SJSA1 (cell line): Measurements from ENCODE around the gene EML1. TPM values are rescaled to one million over a fixed set of nuclear protein-coding genes. Genes with fewer than 3 reads are reported as not detected.

Experiments used
- DNase-seq, 2 experiments: peaks; one replicate each; pipeline ENCODE4 v3.0.0-alpha.2; 2015 to 2020; ENCODE audit warnings: low spot score in 2 of 2, low read depth in 1 of 2
- H3K27ac ChIP-seq: fragments of 250-450 bp; sonication (Bioruptor Pico); 2 replicates; pipeline ENCODE4 v1.5.1; 2020; ENCODE audit warnings: mild to moderate bottlenecking, moderate library complexity
- H3K27me3 ChIP-seq: fragments of 250-450 bp; sonication (Bioruptor Pico); replicated peaks from 2 replicates; pipeline ENCODE4 v1.5.1; 2020; ENCODE audit warnings: mild to moderate bottlenecking, moderate library complexity
- H3K36me3 ChIP-seq: fragments of 250-450 bp; sonication (Bioruptor Pico); 2 replicates; pipeline ENCODE4 v1.5.1; 2020; ENCODE audit warnings: mild to moderate bottlenecking
- H3K4me1 ChIP-seq: fragments of 250-450 bp; sonication (Bioruptor Pico); replicated peaks from 2 replicates; pipeline ENCODE4 v1.6.1; 2021; ENCODE audit warnings: mild to moderate bottlenecking
- H3K4me3 ChIP-seq: fragments of 250-450 bp; sonication (Bioruptor Pico); 2 replicates; pipeline ENCODE4 v1.5.1; 2020; ENCODE audit warnings: mild to moderate bottlenecking
- H3K9me3 ChIP-seq: fragments of 250-450 bp; sonication (Bioruptor Pico); replicated peaks from 2 replicates; pipeline ENCODE4 v1.5.1; 2020; ENCODE audit warnings: mild to moderate bottlenecking
- total RNA-seq: library from RNA; depleted of rRNA; stranded (reverse); fragments of >200 nt; shearing (Covaris generic); gene quantifications from 2 replicates; pipeline ENCODE4 v1.2.3, GENCODE V29; 2014

EML1 gene
- total RNA-seq, 1 experiment from 2014 or later, result 86.7 TPM

DNA sequence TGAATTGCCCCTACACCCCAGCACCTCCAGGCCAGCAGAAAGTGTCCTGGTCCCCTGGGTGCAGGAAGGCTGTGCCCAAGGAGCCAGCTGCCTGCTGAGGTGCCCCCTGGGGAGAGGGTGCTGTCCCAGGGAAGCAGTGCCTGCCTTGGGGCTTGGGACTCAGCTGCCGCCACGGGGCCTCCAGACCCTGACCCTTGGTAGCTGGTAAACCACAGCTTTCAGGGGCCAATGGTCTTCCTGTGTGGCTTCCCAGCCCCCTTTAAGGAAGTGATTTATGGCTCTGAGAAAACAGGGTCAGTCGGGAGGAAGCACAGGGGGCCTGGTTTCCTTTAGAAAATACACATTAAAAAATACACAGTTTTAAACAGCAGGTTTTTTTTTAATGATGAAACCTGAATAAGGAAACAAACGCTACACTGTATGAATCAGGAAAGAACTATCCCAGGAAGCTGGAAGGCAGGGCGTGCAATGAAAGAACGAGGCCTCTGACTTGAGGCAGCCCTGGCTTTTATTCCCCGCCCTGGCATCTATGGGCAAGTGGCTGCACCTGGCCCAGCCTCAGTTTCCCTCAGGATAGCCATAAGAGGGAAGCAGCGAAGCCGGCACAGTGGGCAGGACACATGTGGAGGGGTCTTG is 40.6 kb upstream of the EML1 start:
- Histone ChIP-seq H3K4me1 (peaks cover 80% of the 10 kb centered on the region), H3K4me3 (0 out of 2 replicates have a peak overlapping the region, but pooled peaks have one; percentile 4)
- peak; percentile 77 to 94 for DNase-seq

DNA sequence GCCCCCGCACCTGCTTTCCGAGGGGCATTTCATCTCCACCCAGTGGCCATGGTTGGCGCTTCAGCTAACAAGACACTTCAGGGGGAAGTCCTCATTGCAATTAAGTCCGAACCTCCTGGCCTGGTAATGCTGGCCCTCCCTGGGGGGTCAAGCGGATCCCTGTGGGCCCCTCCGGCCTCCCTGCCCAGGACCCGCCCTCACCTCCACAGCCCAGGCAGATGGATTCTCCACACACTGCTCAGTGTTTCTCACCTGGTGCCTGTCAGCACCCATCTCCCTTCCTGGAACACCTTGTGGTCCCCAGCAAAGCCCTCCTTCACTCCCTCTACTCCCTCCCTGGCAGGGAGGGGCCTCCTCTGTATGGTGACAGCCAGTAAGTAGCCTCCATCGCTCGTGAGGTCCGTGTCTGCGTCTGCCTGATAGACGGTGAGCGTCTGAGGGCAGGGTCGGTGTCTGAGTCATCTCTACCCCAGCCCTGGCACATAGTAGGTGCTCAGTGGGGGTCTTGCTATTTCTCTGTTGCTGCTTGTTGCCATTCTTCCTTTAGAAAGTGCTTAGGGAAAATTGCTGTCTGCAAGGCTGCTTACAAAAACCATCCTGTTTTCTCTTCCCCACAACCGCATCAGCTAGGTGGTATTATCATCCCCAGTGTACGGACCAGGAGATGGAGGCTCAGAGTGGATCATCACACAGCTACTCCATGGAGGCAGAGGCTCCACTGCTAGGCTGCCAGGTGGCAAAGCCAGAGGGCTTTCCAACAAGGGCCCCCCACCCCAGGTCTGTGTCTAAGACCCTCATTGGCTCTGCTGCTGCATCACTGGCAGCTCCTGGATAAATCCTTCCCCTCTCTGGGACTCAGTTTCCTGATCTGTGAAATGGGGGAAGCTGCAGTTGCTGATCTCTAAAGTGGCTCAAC is 39.7 kb upstream of the EML1 start:
- peak in 1 of 2 experiments; percentile 74 for DNase-seq
- Histone ChIP-seq H3K27me3 (no peaks in the 10 kb centered on the region), H3K4me3 (no peak overlapping the region), H3K9me3 (no peaks in the 10 kb centered on the region), H3K4me1 (peaks cover 88% of the 10 kb centered on the region), H3K27ac (peak overlapping the region; percentile 97), H3K36me3 (peaks cover 19% of the 10 kb centered on the region)

More for the DNA sequence above, 40.6 kb upstream of the EML1 start:
- peaks cover 16% of the 10 kb centered on the region for H3K36me3 ChIP-seq
- H3K27me3 ChIP-seq, result no peaks in the 10 kb centered on the region
- H3K27ac ChIP-seq, result peak overlapping the region; percentile 97
- no peaks in the 10 kb centered on the region for H3K9me3 ChIP-seq

DNA sequence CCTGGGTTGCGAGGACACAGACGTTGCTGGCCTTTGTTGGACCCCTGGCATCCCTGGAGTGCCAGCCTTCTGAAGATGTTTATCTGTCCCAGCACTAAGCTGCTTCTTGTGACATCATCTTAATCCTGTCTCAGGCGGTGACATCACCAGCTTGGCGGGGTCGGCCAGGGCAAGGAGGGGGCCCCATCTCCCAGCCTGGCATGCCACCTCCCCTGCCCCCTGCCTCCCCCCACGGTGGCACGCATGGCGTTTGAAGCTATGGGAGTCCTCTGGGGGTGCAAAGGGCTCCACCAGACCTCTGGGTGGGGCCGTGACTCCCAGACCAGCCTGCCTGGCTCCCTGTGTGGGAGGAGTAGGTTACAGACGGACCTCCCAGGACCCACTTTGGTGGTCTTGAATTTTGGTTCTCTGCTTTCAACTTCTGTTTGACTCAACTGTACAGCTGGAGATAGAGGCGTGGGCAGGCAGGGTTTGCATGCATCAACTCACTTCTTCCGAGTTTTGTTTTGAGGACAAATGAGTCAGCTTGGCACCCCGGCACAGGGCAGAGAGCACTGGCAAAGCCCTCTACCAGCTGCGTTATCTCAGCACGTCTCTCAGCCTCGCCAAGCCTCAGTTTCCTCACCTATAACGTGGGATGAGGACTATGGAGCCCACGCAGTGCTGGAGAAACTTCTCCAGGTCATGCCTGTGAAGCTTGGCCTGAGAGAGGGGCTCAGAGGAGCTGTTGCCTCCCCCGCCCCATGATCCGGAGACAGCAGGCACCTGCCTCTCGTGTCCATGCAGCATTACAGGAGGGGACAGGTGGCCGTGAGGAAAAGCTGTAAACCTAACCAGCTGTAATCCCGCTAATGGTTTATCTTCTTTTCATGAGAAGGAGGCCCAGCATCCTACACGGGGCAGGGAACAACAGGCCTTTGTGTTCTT is 38.8 kb upstream of the EML1 start:
- peaks cover 15% of the 10 kb centered on the region for H3K36me3 ChIP-seq
- peak overlapping the region; percentile 97 for H3K27ac ChIP-seq
- H3K27me3 ChIP-seq, result no peaks in the 10 kb centered on the region
- DNase-seq, result peak; percentile 96 to 97
- H3K4me1 ChIP-seq, result peaks cover 97% of the 10 kb centered on the region
- H3K4me3 ChIP-seq, result no peak overlapping the region
- H3K9me3 ChIP-seq, result no peaks in the 10 kb centered on the region

DNA sequence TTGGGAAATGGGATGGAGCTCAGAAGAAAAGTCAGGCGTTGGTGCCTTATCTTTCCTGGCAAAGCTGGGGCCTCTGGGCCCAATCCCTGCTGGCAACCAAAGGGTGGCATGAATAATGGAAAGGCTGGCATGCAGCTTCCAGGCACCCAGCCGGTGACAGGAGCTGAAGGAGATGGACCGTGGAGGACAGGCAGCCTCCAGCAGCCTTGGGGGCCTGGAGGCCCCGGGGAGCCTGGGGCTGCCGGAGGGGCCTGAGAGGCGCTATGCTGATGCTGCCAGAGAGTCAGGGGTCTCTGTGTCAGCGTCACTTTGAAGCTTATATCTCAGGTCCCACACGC is 38.2 kb upstream of the EML1 start:
- Histone ChIP-seq H3K27me3 (no peaks in the 10 kb centered on the region), H3K4me1 (peaks cover 95% of the 10 kb centered on the region), H3K9me3 (no peaks in the 10 kb centered on the region), H3K27ac (peak overlapping the region; percentile 97), H3K4me3 (no peak overlapping the region), H3K36me3 (peaks cover 11% of the 10 kb centered on the region)
- no peak for DNase-seq

DNA sequence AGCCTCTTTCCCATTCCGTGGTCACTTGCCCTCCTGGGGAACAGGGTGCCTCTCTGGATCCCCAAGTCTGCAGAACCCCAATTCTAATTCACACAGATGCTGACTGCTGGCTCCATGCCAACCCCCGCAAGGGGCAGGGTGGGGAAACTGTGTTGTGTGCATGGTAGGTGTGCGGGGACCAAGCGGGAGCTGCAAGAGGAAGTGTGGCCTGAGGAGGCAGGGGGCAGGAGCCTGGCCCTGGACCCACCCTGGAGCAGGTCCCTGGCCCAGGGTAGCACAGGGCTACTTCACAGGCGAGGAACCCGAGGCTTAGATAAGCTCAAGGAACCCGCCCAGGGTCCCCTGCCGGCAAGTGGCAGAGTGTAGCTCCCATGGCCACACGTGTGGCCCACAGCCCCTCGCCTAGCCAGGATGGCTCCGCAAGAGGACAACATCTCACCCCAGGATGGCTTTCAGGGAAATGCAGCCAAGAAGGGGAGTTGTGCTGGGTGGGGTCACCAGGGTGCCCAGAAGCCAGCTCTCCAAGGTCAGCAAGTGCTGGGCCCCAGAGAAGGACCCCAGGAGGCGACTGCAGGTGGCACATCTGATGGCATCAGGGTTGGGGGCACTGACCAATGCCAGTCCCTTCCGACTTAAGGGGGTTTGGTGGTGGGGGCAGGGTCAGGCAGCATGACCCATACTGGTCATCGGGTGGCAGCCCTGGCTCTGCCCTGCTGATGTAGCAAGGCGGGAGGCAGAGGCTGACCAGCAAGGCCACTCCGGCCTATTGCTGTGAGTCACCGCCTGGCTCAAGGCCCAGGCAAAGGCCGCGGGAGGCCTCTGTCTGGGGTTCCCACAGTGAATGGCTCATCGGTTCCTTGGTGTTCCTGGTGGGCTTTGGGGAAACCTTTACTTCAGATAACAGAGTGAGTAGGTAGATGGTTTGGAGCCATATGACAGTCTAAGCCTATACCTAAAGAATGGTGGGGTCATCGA is 37.3 kb upstream of the EML1 start:
- Histone ChIP-seq H3K27ac (peak overlapping the region; percentile 97), H3K4me1 (peaks cover 86% of the 10 kb centered on the region), H3K36me3 (peaks cover 8% of the 10 kb centered on the region; the same call in 1 of the 2 replicates), H3K27me3 (no peaks in the 10 kb centered on the region), H3K4me3 (no peak overlapping the region), H3K9me3 (no peaks in the 10 kb centered on the region)
- peak; percentile 88 to 93 for DNase-seq

DNA sequence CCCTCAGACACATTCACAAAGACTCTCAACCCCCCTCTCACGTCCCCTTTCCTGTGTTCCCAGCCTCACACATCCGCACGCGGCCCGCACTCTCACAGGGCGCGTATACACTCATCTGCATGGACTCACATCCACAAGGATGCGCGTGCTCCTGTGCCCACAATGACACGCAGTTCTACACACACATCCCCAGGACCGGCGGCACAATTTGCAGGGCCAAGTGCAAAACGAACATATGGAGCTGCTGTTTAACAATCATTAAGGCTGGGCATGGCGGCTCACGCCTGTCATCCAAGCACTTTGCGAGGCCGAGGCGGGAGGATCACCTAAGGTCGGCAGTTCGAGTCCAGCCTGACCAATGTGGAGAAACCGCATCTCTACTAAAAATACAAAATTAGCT is 36.4 kb upstream of the EML1 start:
- no peaks in the 10 kb centered on the region for H3K9me3 ChIP-seq
- no peak for DNase-seq
- no peaks in the 10 kb centered on the region for H3K27me3 ChIP-seq
- peaks cover 77% of the 10 kb centered on the region for H3K4me1 ChIP-seq
- peak overlapping the region; percentile 97 for H3K27ac ChIP-seq
- no peak overlapping the region for H3K4me3 ChIP-seq
- H3K36me3 ChIP-seq, result peaks cover 8% of the 10 kb centered on the region; the same call in 1 of the 2 replicates

DNA sequence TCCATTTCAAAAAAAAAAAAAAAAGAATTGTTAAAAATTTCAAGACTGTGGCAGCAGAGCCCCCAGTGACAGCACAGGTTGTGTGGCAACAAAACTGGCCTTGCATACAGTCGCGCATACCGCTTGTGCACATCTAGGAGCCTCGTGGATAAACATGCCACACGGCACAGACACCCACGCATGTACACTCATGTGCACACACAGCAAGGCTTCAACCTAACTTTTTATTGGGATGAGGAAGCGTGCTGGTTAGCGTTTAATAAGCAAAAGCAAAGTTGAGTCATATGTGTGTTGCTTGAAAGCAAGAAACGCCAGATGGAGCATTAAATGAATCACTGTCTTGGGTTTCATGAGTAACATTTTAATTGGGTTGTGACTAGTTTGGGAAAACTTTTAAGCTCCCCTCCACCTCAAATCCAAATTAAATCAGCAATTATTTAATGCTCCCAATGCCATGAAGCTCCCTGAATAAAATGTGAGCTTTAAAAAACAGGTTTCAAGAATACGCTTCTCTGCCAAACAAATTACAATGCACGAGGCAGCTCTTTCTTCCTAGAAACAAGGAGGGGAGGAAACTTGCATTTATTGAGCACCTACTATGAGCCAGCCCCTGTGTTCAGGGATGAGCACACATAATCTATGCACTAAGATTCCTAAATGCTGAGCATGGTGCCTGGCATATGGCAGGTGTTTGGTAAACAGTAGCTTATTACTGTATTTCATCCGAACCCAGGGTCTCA is 35.7 kb upstream of the EML1 start:
- Histone ChIP-seq H3K36me3 (peaks cover 8% of the 10 kb centered on the region; the same call in 1 of the 2 replicates), H3K27ac (peak overlapping the region; percentile 97), H3K9me3 (no peaks in the 10 kb centered on the region), H3K4me3 (no peak overlapping the region), H3K27me3 (no peaks in the 10 kb centered on the region), H3K4me1 (peaks cover 70% of the 10 kb centered on the region)
- peak; percentile 70 to 83 for DNase-seq

DNA sequence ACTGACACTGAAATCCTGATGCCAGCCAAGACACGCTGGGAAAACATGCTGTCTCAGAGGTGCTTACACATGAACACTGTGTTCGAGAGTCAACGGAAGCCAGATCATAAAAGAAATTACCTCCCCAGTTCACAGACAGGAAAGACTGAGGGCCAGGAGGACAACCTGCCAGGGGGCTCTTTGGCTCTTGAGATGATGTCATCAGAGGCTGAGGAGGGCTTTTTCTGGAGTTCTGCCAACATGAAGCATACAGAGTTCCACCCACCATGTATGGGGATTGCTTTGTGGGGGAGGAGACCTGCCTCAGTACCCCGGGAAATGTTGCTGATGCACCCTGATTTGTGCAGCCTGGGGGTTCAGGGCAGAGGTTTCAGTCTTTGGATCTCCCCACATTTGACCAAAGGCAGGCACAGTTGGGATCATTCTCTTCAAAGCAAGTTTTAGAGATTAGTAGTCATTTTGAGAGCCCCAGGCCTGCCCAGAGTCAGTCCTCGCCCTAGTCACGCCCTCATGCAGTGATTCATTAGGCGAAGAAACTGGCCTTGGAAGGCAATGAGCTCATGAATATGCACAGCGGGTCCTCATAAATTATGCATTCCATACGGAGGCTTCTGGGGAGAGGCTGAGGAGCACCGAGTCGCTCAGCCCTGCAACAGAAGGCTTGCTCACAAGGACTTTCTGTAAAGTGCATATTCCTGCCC is 34.9 kb upstream of the EML1 start:
- Histone ChIP-seq H3K4me1 (peaks cover 64% of the 10 kb centered on the region), H3K9me3 (no peaks in the 10 kb centered on the region), H3K4me3 (no peak overlapping the region), H3K36me3 (peaks cover 12% of the 10 kb centered on the region; the same call in 1 of the 2 replicates), H3K27me3 (no peaks in the 10 kb centered on the region), H3K27ac (peak overlapping the region; percentile 97)
- peak; percentile 79 to 83 for DNase-seq

DNA sequence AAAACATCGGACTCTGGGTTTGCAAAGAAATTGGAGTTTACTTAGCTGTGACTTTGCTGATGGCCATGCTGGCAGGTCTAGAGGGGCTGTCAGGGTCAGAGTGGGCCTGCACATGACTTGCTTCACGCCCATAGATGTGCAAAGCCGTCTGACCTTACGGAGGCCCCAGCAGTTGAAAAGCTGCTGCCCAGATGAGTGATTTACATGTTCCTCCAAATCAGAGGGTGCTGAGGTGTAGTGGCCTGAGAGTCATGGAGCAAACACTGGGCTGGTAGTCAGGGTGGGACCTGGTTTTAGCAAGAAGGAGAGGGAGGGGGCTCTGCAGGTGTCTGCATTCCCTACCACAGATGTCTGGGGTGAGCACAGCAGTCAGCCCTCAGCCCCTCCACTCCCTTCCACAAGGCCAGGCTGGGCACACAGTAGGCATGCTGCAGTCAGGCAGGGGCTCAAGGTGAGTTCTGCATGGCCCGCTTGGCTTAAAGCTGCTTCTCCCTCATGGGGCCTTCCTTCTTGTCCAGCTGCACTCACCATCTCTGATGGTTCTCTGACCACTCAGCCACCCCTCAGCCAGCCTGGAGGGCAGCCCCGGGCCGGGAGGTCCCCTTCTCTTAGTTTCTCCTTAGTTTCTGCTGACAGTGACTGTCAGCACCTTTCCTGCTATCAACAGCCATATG is 34.2 kb upstream of the EML1 start:
- no peaks in the 10 kb centered on the region for H3K9me3 ChIP-seq
- H3K4me3 ChIP-seq, result no peak overlapping the region
- H3K27me3 ChIP-seq, result no peaks in the 10 kb centered on the region
- DNase-seq, result no peak
- H3K27ac ChIP-seq, result peak overlapping the region; percentile 97
- H3K36me3 ChIP-seq, result peaks cover 13% of the 10 kb centered on the region; the same call in 1 of the 2 replicates
- peaks cover 56% of the 10 kb centered on the region for H3K4me1 ChIP-seq

DNA sequence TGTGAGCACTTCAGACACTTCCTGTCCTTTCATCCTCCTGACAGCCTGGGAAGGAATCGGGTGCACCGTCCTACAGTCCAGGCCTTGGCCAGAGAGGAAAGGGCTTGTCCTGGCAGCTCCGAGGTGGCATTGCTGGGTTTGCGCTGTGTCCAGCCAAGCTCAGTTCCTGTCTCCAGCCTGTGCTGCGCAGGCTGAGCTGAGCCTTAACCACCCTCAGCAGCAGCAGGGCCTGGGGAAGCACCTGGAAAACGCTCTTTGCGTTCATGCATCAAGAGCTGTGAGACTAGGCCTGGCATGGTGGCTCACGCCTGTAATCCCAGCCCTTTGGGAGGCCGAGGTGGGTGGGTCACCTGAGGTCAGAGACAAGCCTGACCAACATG is 33.7 kb upstream of the EML1 start:
- no peaks in the 10 kb centered on the region for H3K27me3 ChIP-seq
- no peaks in the 10 kb centered on the region for H3K9me3 ChIP-seq
- no peak overlapping the region for H3K27ac ChIP-seq
- H3K4me1 ChIP-seq, result peaks cover 51% of the 10 kb centered on the region
- no peak overlapping the region for H3K4me3 ChIP-seq
- no peak for DNase-seq
- H3K36me3 ChIP-seq, result peaks cover 13% of the 10 kb centered on the region; the same call in 1 of the 2 replicates

DNA sequence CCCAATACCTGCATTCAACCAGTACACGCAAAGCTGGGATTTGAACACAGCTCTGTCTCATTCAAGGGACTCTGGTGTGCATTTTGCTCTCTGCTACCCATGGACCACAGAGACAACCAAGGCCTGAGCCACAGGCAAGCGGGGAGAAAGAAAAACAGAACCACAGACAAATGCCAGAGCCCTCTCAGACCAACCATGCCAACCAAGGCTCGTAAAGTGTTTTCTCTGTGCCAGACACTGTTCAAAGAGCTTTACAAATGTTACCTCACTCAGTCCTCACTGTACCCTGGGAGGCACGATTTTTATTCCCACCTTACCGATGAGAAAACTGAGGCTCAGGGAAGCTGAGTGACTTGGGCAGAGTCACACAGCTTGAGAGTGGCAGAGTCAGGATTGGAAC is 32.4 kb upstream of the EML1 start:
- Histone ChIP-seq H3K36me3 (peaks cover 13% of the 10 kb centered on the region; the same call in 1 of the 2 replicates), H3K9me3 (no peaks in the 10 kb centered on the region), H3K27ac (no peak overlapping the region), H3K4me1 (peaks cover 38% of the 10 kb centered on the region), H3K27me3 (no peaks in the 10 kb centered on the region), H3K4me3 (no peak overlapping the region)
- no peak for DNase-seq
